ENCODE results near the gene WDR45B.

WDR45B gene

GRCh38 chr17:82642022-82642421 lies 6.2 kb downstream of the WDR45B start:
- in situ Hi-C loops (cut with HindIII; ENCODE audit: low pct_ligation_motif_present, low pct_unique_long_range_greater_than_20kb, low sequenced_read_pairs), result no loop called here
- no peak for DNase-seq

GRCh38 chr17:82640036-82640435 lies 8.2 kb downstream of the WDR45B start:
- in situ Hi-C loops (cut with HindIII; ENCODE audit: low pct_ligation_motif_present, low pct_unique_long_range_greater_than_20kb, low sequenced_read_pairs), result no loop called here
- no peak for DNase-seq

DNA sequence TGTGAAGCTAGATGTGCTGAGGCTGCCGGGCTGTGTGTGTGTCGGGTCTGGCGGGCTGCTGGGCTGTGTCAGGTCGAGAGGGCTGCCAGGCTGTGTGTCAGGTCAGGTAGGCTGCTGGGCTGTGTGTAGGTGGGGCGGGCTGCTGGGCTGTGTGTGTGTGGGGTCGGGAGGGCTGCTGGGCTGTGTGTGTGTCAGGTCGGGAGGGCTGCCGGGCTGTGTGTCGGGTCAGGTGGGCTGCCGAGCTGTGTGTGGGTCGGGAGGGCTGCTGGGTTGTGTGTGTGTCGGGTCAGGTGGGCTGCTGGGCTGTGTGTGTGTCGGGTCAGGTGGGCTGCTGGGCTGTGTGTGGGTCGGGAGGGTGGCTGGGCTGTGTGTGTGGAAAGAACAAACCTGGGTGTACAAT lies 8.6 kb downstream of the WDR45B start:
- DNase-seq, result no peak
- in situ Hi-C loops (cut with HindIII; ENCODE audit: low pct_ligation_motif_present, low pct_unique_long_range_greater_than_20kb, low sequenced_read_pairs), result no loop called here

DNA sequence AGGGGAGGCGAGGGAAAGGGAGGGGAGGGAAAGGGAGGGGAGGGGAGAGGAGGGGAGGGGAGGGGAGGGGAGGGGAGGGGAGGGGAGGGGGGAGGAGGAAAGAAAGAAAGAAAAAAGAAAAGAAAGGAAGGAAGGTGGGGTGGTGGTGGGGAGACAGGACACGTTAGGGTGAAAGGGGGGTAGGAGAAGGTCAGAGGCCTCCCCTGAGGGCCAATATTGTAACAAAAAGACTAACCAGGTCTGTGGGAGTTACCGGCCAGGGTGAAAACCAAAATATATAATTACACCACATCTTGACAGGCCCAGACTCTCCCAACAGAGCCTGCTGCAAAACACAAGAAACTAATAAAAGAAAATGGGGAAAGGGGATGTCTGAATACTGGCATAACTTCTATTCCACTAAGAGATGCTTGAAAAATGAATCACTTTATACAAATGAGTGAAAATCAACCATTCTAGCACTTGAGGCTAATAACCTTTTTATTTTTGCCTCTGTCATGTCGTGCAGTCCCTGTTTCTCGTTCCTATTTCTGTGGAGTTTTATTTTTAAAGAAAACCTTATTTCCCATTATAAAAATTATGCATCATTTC lies 10.0 kb downstream of the WDR45B start:
- in situ Hi-C loops (cut with HindIII; ENCODE audit: low pct_ligation_motif_present, low pct_unique_long_range_greater_than_20kb, low sequenced_read_pairs), result no loop called here
- no peak for DNase-seq

DNA sequence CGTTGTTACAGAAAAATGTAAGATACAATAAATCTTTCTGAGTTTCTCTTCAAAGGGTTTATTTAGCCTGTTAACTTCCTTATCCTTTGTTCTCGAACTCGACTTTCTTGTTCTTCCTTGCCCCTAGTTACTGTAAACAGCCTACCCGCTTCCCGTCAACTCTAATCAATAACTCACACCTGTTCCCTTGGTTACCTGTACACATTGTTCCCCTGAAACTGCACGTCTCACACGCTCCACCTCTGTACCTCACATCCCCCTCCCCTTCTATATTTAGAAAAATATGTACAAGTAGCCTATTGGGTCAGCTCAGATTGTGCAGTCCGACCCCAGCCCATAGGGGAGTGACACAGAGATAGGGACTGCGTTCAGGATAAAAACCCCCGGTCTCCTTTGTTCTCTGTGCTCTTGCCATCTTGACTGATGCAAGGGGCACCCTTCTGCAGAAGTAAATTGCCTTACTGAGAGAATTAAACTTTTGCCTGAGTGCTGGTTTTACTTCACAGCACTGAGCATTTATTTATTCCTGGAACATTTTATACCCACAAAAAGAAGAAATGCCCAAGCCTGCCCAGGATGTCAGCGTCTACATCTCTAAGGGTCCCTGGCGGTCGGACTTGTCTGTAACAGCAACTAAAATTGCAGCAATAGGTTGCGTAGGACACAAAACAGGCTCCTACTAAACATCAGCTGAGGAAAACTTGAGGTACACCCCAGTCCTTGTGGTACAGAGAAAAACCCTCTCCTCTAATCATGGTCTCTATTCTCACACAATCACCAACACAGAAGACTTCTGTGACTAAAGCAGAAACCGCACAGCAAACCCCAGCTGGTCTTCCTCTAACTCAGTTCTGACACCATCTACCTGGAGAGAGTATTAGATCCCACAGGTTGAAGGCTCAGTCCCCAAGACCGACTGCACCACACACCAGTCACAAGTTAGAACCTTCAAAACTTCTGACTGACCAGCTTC lies 11.3 kb downstream of the WDR45B start:
- DNase-seq, result no peak
- in situ Hi-C loops (cut with HindIII; ENCODE audit: low pct_ligation_motif_present, low pct_unique_long_range_greater_than_20kb, low sequenced_read_pairs), result no loop called here

DNA sequence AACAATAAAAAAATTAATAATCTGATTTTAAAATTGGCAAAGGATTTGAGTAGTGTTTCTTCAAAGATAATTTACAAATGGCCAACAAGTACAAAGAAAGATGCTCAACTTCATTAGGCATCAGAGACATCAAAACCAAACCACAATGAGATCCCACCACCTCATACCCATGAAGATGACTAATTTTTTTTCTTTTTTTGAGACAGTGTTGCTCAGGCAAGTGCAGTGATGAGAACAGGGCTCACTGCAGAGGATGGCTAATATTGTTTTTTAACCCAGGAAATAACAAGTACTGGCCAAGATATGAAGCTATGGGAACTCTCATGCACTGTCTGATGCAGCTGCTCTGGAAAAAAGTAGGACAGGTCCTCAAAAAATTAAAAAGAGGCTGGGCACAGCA lies 14.9 kb downstream of the WDR45B start:
- no peak for DNase-seq
- in situ Hi-C loops (cut with HindIII; ENCODE audit: low pct_ligation_motif_present, low pct_unique_long_range_greater_than_20kb, low sequenced_read_pairs), result no loop called here

- DNase-seq, result no peak
- in situ Hi-C loops (cut with HindIII; ENCODE audit: low pct_ligation_motif_present, low pct_unique_long_range_greater_than_20kb, low sequenced_read_pairs), result no loop called here
These were observed 15.8 kb downstream of the WDR45B start for GRCh38 chr17:82632451-82632850.

DNA sequence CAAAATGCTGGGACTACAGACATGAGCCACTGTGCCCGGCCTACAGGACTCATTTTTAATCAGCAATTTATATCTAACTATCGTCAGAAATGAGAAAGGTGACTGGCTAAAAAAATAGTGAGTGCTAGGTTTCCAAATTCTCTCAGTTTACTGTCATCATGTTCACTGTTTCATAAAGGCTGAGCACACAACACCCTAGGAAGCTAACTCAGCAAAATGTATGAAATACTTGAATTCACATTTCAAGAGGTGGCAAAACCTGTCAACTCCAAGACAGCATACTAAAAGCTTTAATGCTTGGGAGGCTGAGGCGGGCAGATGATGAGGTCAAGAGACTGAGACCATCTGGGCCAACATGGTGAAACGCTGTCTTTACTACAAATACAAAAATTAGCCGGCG lies 16.7 kb downstream of the WDR45B start:
- in situ Hi-C loops (cut with HindIII; ENCODE audit: low pct_ligation_motif_present, low pct_unique_long_range_greater_than_20kb, low sequenced_read_pairs), result no loop called here
- no peak for DNase-seq

DNA sequence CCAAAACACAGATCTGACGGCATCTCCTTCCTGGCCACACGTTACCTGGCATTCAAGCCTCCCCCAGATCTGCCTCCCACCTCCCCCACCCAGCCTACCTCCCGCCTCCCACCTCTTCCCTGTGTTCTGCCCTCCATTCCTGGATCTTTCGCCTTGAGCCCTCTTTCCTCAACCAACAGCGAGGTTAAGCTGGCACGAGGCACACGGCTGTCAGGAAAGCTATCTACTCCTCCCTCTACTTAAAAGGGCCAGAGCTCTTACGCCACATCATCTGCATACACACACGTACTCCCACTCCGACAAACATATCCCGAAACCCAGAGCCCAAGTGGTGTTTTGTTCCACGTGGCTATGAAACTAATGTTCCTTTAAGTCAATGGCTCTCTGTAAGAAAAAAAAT lies 18.0 kb downstream of the WDR45B start:
- no peak for DNase-seq
- in situ Hi-C loops (cut with HindIII; ENCODE audit: low pct_ligation_motif_present, low pct_unique_long_range_greater_than_20kb, low sequenced_read_pairs), result no loop called here

DNA sequence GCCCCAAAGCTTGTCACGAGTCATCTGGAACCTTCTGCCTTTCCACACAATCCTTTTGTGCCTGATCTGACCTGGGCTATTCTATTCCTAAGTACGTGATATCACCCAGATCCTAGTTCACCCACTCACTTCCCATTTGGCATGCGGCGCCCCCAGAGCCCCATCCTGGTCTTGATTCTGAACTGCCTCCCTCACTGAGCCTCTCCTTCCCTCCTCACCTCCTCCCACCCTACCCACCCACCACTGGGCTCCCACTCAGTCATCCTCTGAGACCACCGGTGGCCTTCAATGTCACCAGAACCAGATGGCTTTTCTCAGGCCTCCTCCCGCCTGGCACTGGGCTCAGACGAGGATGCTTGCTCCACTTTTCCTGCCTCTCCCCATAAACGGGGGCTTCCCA lies 18.5 kb downstream of the WDR45B start:
- in situ Hi-C loops (cut with HindIII; ENCODE audit: low pct_ligation_motif_present, low pct_unique_long_range_greater_than_20kb, low sequenced_read_pairs), result no loop called here
- DNase-seq, result no peak

- DNase-seq, result no peak
- in situ Hi-C loops (cut with HindIII; ENCODE audit: low pct_ligation_motif_present, low pct_unique_long_range_greater_than_20kb, low sequenced_read_pairs), result no loop called here
These were observed 20.8 kb downstream of the WDR45B start for GRCh38 chr17:82627405-82627804.

DNA sequence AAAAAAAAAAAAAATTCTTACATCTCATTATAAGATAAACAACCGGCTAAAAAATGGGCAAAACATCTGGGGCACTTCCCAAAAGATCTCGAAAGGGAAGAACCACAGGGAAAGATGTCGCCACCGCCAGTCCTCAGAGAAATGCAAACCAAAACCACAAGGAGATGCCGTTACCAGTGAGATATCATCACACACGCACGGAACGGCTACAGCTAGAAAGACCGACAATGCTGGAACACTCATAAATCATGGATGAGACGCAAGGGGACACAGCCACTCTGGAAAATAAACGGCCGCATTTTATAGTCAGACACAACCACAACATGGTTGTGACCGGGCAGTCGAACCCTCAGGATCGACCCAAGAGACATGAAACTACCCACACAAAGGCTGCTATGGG lies 24.5 kb downstream of the WDR45B start:
- in situ Hi-C loops (cut with HindIII; ENCODE audit: low pct_ligation_motif_present, low pct_unique_long_range_greater_than_20kb, low sequenced_read_pairs), result no loop called here
- no peak for DNase-seq

- in situ Hi-C loops (cut with HindIII; ENCODE audit: low pct_ligation_motif_present, low pct_unique_long_range_greater_than_20kb, low sequenced_read_pairs), result no loop called here
- DNase-seq, result no peak
These were observed 28.6 kb downstream of the WDR45B start for GRCh38 chr17:82619641-82620040.

DNA sequence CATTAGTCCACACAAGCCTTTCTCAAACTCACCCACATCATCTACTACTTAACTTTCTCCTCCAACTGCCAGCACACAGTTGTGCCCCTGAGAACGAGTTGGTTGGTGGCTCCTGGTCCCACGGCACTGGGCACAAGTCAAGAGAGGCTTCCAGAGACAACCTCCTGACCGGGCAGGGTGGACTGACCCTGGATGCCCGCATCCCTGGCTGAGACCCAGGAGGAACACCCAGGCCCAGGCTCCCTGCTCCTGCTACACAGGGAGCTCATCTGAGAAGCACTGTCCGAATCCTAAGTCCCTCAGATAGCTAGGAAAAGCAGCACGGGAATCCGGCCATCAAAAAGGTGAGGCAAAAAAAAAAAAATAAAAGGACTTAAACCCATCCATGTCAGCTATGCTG lies 29.0 kb downstream of the WDR45B start:
- in situ Hi-C loops (cut with HindIII; ENCODE audit: low pct_ligation_motif_present, low pct_unique_long_range_greater_than_20kb, low sequenced_read_pairs), result no loop called here
- DNase-seq, result no peak

GRCh38 chr17:82616021-82616711 lies 32.1 kb downstream of the WDR45B start:
- no peak for DNase-seq
- in situ Hi-C loops (cut with HindIII; ENCODE audit: low pct_ligation_motif_present, low pct_unique_long_range_greater_than_20kb, low sequenced_read_pairs), result no loop called here

DNA sequence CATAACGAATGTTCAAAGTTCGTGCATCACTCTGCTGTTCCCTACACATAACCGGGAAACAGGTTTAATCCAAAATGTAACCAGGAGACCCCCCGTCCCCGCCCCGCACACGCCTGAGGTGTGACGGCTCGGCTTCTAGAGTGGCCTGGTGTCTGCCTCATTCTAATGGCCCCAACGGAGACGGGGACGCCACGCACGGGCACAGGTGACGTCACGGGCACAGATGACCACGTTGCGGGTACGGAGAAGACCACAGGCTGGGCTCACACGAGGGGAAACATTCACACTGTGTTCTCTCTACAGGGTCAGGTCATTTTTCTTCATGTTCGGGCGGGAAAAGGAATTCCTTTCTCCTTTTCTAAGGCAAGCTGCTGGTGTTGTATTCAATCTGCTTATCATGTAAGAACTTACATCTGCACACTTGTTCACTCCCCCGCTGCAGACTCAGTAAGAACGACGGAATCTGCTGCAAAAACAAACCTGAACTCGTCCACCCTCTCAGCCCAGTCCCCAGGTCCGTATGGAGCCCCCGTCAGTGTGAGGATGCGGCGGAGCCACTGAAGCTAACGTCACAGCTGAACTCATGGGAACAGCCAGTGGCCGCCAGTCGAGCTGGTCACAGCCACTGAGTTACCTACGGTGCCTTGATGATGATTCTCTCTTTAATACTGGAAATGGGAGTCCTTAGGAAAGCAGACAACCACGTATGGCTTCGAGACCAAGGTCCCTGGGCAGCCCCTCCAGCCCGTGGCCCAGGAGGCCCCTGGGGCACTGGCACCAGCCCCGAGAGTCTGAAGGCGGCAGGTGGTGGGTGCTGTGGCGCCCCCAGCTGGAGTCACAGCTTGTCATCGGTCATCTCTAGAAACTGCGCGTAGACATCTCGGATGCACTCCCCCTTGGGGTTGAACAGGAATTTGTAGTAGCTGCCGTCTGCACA lies 32.9 kb downstream of the WDR45B start:
- in situ Hi-C loops (cut with HindIII; ENCODE audit: low pct_ligation_motif_present, low pct_unique_long_range_greater_than_20kb, low sequenced_read_pairs), result no loop called here
- DNase-seq, result peak; percentile 19

DNA sequence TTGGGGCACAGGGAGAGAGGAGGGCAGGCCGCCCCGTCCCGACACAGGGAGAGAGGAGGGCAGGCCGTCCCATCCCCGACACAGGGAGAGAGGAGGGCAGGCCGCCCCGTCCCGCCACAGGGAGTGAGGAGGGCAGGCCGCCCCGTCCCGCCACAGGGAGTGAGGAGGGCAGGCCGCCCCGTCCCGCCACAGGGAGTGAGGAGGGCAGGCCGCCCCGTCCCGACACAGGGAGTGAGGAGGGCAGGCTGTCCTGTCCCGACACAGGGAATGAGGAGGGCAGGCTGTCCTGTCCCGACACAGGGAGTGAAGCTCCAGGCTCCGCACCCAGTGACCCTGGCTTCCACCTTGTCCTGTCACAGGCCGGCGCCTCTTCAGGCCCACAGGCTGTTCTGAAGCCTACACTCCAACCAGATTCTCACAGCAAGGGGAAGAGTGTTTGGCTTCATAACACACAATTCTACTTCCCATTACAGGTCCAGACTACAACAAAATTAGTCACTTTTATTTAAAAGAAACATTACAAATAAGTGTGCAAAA lies 34.1 kb downstream of the WDR45B start:
- DNase-seq, result no peak
- in situ Hi-C loops (cut with HindIII; ENCODE audit: low pct_ligation_motif_present, low pct_unique_long_range_greater_than_20kb, low sequenced_read_pairs), result no loop called here
